ENCODE results near the gene GP1BA. TPM values are rescaled to one million over a fixed set of nuclear protein-coding genes. Genes with fewer than 3 reads are reported as not detected.

GP1BA gene
- total RNA-seq, 1 experiment from 2014 or later: not detected

DNA sequence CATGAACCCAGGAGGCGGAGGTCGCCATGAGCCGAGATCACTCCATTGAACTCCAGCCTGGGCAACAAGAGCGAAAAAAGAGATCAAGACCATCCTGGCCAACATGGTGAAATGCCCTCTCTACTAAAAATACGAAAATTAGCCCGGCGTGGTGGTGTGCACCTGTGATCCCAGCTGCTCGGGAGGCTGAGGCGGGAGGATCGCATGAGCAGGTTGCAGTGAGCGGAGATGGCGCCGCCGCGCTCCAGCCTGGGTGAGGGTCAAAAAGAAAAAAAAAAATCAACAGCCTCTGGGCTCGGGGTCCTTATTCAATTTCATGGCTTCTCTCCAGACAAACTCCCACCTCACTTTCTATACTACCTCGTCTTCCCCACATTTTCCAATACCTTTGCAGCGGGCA, 3.2 kb upstream of the GP1BA start:
- Histone ChIP-seq H3K4me1 (ENCODE audit: insufficient read depth, low read length, poor library complexity, severe bottlenecking) (no peaks in the 10 kb centered on the region), H3K9me3 (ENCODE audit: low read depth, low read length, poor library complexity, severe bottlenecking) (no peaks in the 10 kb centered on the region), H3K4me3 (ENCODE audit: low read depth, low read length, poor library complexity, severe bottlenecking) (no peak overlapping the region), H3K27ac (ENCODE audit: low read depth, low read length, poor library complexity, severe bottlenecking) (no peak overlapping the region), H3K27me3 (replicated peaks; ENCODE audit: insufficient read depth, low read depth, low read length, poor library complexity) (no peaks in the 10 kb centered on the region), H3K36me3 (ENCODE audit: insufficient read depth, low read length, poor library complexity, severe bottlenecking) (no peaks in the 10 kb centered on the region)
- POLR2A ChIA-PET (ENCODE audit: low non-redundant PET): interaction anchor here (0.6 kb wide), 1 partner anchor 11 kb away, joined by 3 read pairs; the partner anchor contains the start of gene SLC25A11
- no TSS peak for BruUV-seq (replicated peaks)
- no peak for DNase-seq (ENCODE audit: low spot score)
- intact Hi-C loops (cut with micrococcal nuclease; ENCODE audit: unreplicated experiment): no loop called here
- TF ChIP-seq EZH2 (IDR thresholded peaks at IDR 0.05; ENCODE audit: borderline replicate concordance, low read depth, low read length, poor library complexity, severe bottlenecking): no peak
- TF ChIP-seq, protein P1, sequence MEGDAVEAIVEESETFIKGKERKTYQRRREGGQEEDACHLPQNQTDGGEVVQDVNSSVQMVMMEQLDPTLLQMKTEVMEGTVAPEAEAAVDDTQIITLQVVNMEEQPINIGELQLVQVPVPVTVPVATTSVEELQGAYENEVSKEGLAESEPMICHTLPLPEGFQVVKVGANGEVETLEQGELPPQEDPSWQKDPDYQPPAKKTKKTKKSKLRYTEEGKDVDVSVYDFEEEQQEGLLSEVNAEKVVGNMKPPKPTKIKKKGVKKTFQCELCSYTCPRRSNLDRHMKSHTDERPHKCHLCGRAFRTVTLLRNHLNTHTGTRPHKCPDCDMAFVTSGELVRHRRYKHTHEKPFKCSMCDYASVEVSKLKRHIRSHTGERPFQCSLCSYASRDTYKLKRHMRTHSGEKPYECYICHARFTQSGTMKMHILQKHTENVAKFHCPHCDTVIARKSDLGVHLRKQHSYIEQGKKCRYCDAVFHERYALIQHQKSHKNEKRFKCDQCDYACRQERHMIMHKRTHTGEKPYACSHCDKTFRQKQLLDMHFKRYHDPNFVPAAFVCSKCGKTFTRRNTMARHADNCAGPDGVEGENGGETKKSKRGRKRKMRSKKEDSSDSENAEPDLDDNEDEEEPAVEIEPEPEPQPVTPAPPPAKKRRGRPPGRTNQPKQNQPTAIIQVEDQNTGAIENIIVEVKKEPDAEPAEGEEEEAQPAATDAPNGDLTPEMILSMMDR (conservative IDR thresholded peaks at IDR 0.05; ENCODE audit: low read depth, low read length): no peak
- CTCF ChIA-PET: no interaction called here

DNA sequence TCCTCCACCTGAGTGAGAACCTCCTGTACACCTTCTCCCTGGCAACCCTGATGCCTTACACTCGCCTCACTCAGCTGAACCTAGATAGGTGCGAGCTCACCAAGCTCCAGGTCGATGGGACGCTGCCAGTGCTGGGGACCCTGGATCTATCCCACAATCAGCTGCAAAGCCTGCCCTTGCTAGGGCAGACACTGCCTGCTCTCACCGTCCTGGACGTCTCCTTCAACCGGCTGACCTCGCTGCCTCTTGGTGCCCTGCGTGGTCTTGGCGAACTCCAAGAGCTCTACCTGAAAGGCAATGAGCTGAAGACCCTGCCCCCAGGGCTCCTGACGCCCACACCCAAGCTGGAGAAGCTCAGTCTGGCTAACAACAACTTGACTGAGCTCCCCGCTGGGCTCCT, 679 bp downstream of the GP1BA start:
- BruUV-seq (replicated peaks): no TSS peak
- Histone ChIP-seq H3K4me3 (ENCODE audit: low read depth, low read length, poor library complexity, severe bottlenecking) (no peak overlapping the region), H3K4me1 (ENCODE audit: insufficient read depth, low read length, poor library complexity, severe bottlenecking) (no peaks in the 10 kb centered on the region), H3K27me3 (replicated peaks; ENCODE audit: insufficient read depth, low read depth, low read length, poor library complexity) (no peaks in the 10 kb centered on the region), H3K9me3 (ENCODE audit: low read depth, low read length, poor library complexity, severe bottlenecking) (no peaks in the 10 kb centered on the region), H3K27ac (ENCODE audit: low read depth, low read length, poor library complexity, severe bottlenecking) (no peak overlapping the region), H3K36me3 (ENCODE audit: insufficient read depth, low read length, poor library complexity, severe bottlenecking) (peaks cover 10% of the 10 kb centered on the region)
- no peak for TF ChIP-seq EZH2 (IDR thresholded peaks at IDR 0.05; ENCODE audit: borderline replicate concordance, low read depth, low read length, poor library complexity, severe bottlenecking)
- TF ChIP-seq, protein P1 (conservative IDR thresholded peaks at IDR 0.05; ENCODE audit: low read depth, low read length): no peak
- POLR2A ChIA-PET (ENCODE audit: low non-redundant PET): no interaction called here
- no peak for DNase-seq (ENCODE audit: low spot score)
- CTCF ChIA-PET: no interaction called here
- intact Hi-C loops (cut with micrococcal nuclease; ENCODE audit: unreplicated experiment): no loop called here

DNA sequence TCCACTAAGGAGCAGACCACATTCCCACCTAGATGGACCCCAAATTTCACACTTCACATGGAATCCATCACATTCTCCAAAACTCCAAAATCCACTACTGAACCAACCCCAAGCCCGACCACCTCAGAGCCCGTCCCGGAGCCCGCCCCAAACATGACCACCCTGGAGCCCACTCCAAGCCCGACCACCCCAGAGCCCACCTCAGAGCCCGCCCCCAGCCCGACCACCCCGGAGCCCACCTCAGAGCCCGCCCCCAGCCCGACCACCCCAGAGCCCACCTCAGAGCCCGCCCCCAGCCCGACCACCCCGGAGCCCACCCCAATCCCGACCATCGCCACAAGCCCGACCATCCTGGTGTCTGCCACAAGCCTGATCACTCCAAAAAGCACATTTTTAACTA, 1.6 kb downstream of the GP1BA start:
- peaks cover 2% of the 10 kb centered on the region for H3K4me1 ChIP-seq (ENCODE audit: insufficient read depth, low read length, poor library complexity, severe bottlenecking)
- ChIA-PET POLR2A (ENCODE audit: low non-redundant PET) (no interaction called here), CTCF (no interaction called here)
- BruUV-seq (replicated peaks): no TSS peak
- TF ChIP-seq, protein P1 (conservative IDR thresholded peaks at IDR 0.05; ENCODE audit: low read depth, low read length): no peak
- TF ChIP-seq EZH2 (IDR thresholded peaks at IDR 0.05; ENCODE audit: borderline replicate concordance, low read depth, low read length, poor library complexity, severe bottlenecking): no peak
- H3K27me3 ChIP-seq (replicated peaks; ENCODE audit: insufficient read depth, low read depth, low read length, poor library complexity): no peaks in the 10 kb centered on the region
- H3K4me3 ChIP-seq (ENCODE audit: low read depth, low read length, poor library complexity, severe bottlenecking): no peak overlapping the region
- intact Hi-C loops (cut with micrococcal nuclease; ENCODE audit: unreplicated experiment): no loop called here
- no peaks in the 10 kb centered on the region for H3K9me3 ChIP-seq (ENCODE audit: low read depth, low read length, poor library complexity, severe bottlenecking)
- H3K27ac ChIP-seq (ENCODE audit: low read depth, low read length, poor library complexity, severe bottlenecking): no peak overlapping the region
- H3K36me3 ChIP-seq (ENCODE audit: insufficient read depth, low read length, poor library complexity, severe bottlenecking): peaks cover 19% of the 10 kb centered on the region
- DNase-seq (ENCODE audit: low spot score): no peak
